Putamen (tissue), 1 donor: ENCODE measurements around the gene PRXL2A.

Experiments
- DNase-seq: peaks from one replicate; pipeline ENCODE4 v3.0.0-alpha.2; 2016; ENCODE audit warnings: low spot score

PRXL2A gene

GRCh38 chr10:80447436-80448190, 39.3 kb downstream of the PRXL2A start:
- no peak for DNase-seq

GRCh38 chr10:80448209-80448942, 40.0 kb downstream of the PRXL2A start:
- DNase-seq: no peak

- DNase-seq: no peak
Measured at GRCh38 chr10:80449520-80449919, 41.2 kb downstream of the PRXL2A start.

GRCh38 chr10:80451132-80451531, 42.8 kb downstream of the PRXL2A start:
- DNase-seq: no peak

GRCh38 chr10:80452069-80452468, 43.7 kb downstream of the PRXL2A start:
- DNase-seq: no peak

- DNase-seq: no peak
Measured at GRCh38 chr10:80452640-80453039, 44.3 kb downstream of the PRXL2A start.

- DNase-seq: no peak
Measured at GRCh38 chr10:80453056-80453841, 44.9 kb downstream of the PRXL2A start.

GRCh38 chr10:80453842-80454512, 45.6 kb downstream of the PRXL2A start, which contains the start of gene TSPAN14:
TSPAN14 (plus strand) TSS chr10:80454310; CDS start chr10:80489234, 34,924 bp downstream.
- peak; percentile 84 for DNase-seq

GRCh38 chr10:80454513-80455460, 46.4 kb downstream of the PRXL2A start:
- no peak for DNase-seq

- no peak for DNase-seq
Measured at GRCh38 chr10:80455461-80456349, 47.4 kb downstream of the PRXL2A start.

- DNase-seq: no peak
Measured at GRCh38 chr10:80457554-80458262, 49.4 kb downstream of the PRXL2A start.

GRCh38 chr10:80458263-80458625, 49.9 kb downstream of the PRXL2A start:
- DNase-seq: no peak

- no peak for DNase-seq
Measured at GRCh38 chr10:80458638-80459037, 50.3 kb downstream of the PRXL2A start.

- DNase-seq: no peak
Measured at GRCh38 chr10:80459047-80459865, 50.9 kb downstream of the PRXL2A start.

GRCh38 chr10:80460399-80461207, 52.3 kb downstream of the PRXL2A start:
- DNase-seq: no peak

GRCh38 chr10:80461208-80462183, 53.1 kb downstream of the PRXL2A start:
- DNase-seq: no peak
